Activated CD4-positive, alpha-beta T cell treated with anti-CD3 and anti-CD28 coated beads for 36 hours (primary cell): Measurements from ENCODE around the gene PLD4. TPM values are rescaled to one million over a fixed set of nuclear protein-coding genes. Genes with fewer than 3 reads are reported as not detected.
A peak's percentile ranks its signal among the peaks of the same experiment; 100 is the strongest.
"Not testable (repeated sequence)": the region's sequence is repeated elsewhere in the genome, so short reads cannot be mapped to it uniquely, and the experiment has no call there.

ENCODE experiments used
- ATAC-seq: fragments of 200-7000 bp; cut with Tn5 transposase; one replicate; pipeline ENCODE4 v1.10.0; 2021; ENCODE audit warnings: mild to moderate bottlenecking, moderate library complexity
- CTCF ChIA-PET: fragments of 350-600 bp; sonication (Branson Sonifier 250); formaldehyde crosslinking; loops from one replicate; lab custom pipeline; 2021; ENCODE audit warnings: antibody characterized with exemption; lab: Charles Lee
- POLR2A ChIA-PET: fragments of 350-600 bp; sonication (Branson Sonifier 250); formaldehyde crosslinking; loops from one replicate; lab custom pipeline; 2021; ENCODE audit warnings: antibody characterized with exemption, inconsistent platforms; lab: Charles Lee
- DNase-seq: peaks from one replicate; pipeline ENCODE4 v3.0.0-alpha.2; 2020
- H3K27ac Mint-ChIP-seq: one replicate; pipeline ENCODE4 v1.8.0; 2021; ENCODE audit warnings: mixed read lengths
- H3K27me3 Mint-ChIP-seq: one replicate; pipeline ENCODE4 v1.8.0; 2021; ENCODE audit warnings: mixed read lengths
- H3K36me3 Mint-ChIP-seq: one replicate; pipeline ENCODE4 v1.8.0; 2021; ENCODE audit warnings: low read depth, mixed read lengths
- H3K4me1 Mint-ChIP-seq: one replicate; pipeline ENCODE4 v1.8.0; 2021; ENCODE audit warnings: mixed read lengths
- H3K4me3 Mint-ChIP-seq: one replicate; pipeline ENCODE4 v1.8.0; 2021; ENCODE audit warnings: mild to moderate bottlenecking, moderate library complexity, mixed read lengths
- H3K9me3 Mint-ChIP-seq: one replicate; pipeline ENCODE4 v1.8.0; 2021; ENCODE audit warnings: low read depth, mixed read lengths
- intact Hi-C, 2 experiments: fragments of 100-400 bp; cut with DNase I in 1 of 2; cut with micrococcal nuclease in 1 of 2; formaldehyde crosslinking; loops; one replicate each; pipeline versions ENCODE4 v1.14.2 to v1.15.1; 2022 to 2024; cut with DNase I, micrococcal nuclease
- total RNA-seq, 2 experiments: library from RNA; stranded (reverse); gene quantifications; one replicate each; pipeline ENCODE4 v1.2.3, GENCODE V29; 2021

PLD4 gene
- total RNA-seq, 2 experiments from 2014 or later = not detected

- CTCF ChIA-PET = no interaction called here
- H3K36me3 Mint-ChIP-seq = no peaks in the 10 kb centered on the region
- ATAC-seq (no peak), DNase-seq (peak; percentile 4)
- no peak overlapping the region for H3K27ac Mint-ChIP-seq
- no peaks in the 10 kb centered on the region for H3K4me1 Mint-ChIP-seq
- POLR2A ChIA-PET = interaction anchor here (0.6 kb wide), 1 partner anchor 114 kb away, joined by 4 read pairs; no protein-coding TSS in a partner anchor
- H3K4me3 Mint-ChIP-seq = no peak overlapping the region
- H3K27me3 Mint-ChIP-seq = no peaks in the 10 kb centered on the region
- no peaks in the 10 kb centered on the region for H3K9me3 Mint-ChIP-seq
- intact Hi-C loops = no loop called here
Observed at GRCh38 chr14:104887623-104888488, 36.8 kb upstream of the PLD4 start.

- DNase-seq = peak; percentile 4
- Mint-ChIP-seq H3K4me1 (no peaks in the 10 kb centered on the region), H3K36me3 (no peaks in the 10 kb centered on the region), H3K27ac (no peak overlapping the region), H3K4me3 (no peak overlapping the region), H3K27me3 (no peaks in the 10 kb centered on the region), H3K9me3 (no peaks in the 10 kb centered on the region)
- CTCF ChIA-PET = no interaction called here
- POLR2A ChIA-PET = no interaction called here
- no peak for ATAC-seq
- intact Hi-C loops = no loop called here
Observed at GRCh38 chr14:104888489-104889374, 35.9 kb upstream of the PLD4 start.

- H3K27me3 Mint-ChIP-seq = no peaks in the 10 kb centered on the region
- ChIA-PET POLR2A (no interaction called here), CTCF (no interaction called here)
- H3K9me3 Mint-ChIP-seq = no peaks in the 10 kb centered on the region
- intact Hi-C loops = no loop called here
- DNase-seq = peak; percentile 3
- H3K4me1 Mint-ChIP-seq = no peaks in the 10 kb centered on the region
- H3K36me3 Mint-ChIP-seq = no peaks in the 10 kb centered on the region
- H3K27ac Mint-ChIP-seq = no peak overlapping the region
- ATAC-seq = no peak
- H3K4me3 Mint-ChIP-seq = no peak overlapping the region
Observed at GRCh38 chr14:104889375-104889757, 35.3 kb upstream of the PLD4 start.

- intact Hi-C loops, DNase-seq: not testable (repeated sequence)
Observed at GRCh38 chr14:104890292-104890691, 34.4 kb upstream of the PLD4 start.

GRCh38 chr14:104891121-104891551 lies 33.5 kb upstream of the PLD4 start:
- H3K27me3 Mint-ChIP-seq = no peaks in the 10 kb centered on the region
- H3K27ac Mint-ChIP-seq = no peak overlapping the region
- H3K4me1 Mint-ChIP-seq = no peaks in the 10 kb centered on the region
- no peak overlapping the region for H3K4me3 Mint-ChIP-seq
- peak; percentile 5 for DNase-seq
- POLR2A ChIA-PET = no interaction called here
- no peaks in the 10 kb centered on the region for H3K36me3 Mint-ChIP-seq
- no peaks in the 10 kb centered on the region for H3K9me3 Mint-ChIP-seq
- CTCF ChIA-PET = no interaction called here
- intact Hi-C loops = no loop called here
- no peak for ATAC-seq

More at GRCh38 chr14:104890292-104890691, 34.4 kb upstream of the PLD4 start:
- H3K27me3 Mint-ChIP-seq, CTCF ChIA-PET, ATAC-seq, H3K27ac Mint-ChIP-seq, H3K9me3 Mint-ChIP-seq, H3K36me3 Mint-ChIP-seq, H3K4me1 Mint-ChIP-seq, POLR2A ChIA-PET, H3K4me3 Mint-ChIP-seq: not testable (repeated sequence)

- Mint-ChIP-seq H3K9me3 (no peaks in the 10 kb centered on the region), H3K36me3 (no peaks in the 10 kb centered on the region), H3K4me3 (no peak overlapping the region), H3K27me3 (no peaks in the 10 kb centered on the region), H3K4me1 (no peaks in the 10 kb centered on the region), H3K27ac (no peak overlapping the region)
- ChIA-PET CTCF (no interaction called here), POLR2A (no interaction called here)
- DNase-seq (no peak), ATAC-seq (no peak)
- intact Hi-C loops = no loop called here
Observed at GRCh38 chr14:104891664-104892530, 32.8 kb upstream of the PLD4 start.

GRCh38 chr14:104892531-104893434 lies 31.9 kb upstream of the PLD4 start:
- no peaks in the 10 kb centered on the region for H3K36me3 Mint-ChIP-seq
- POLR2A ChIA-PET = no interaction called here
- peak; percentile 3 for DNase-seq
- H3K27ac Mint-ChIP-seq = no peak overlapping the region
- no peak overlapping the region for H3K4me3 Mint-ChIP-seq
- no peak for ATAC-seq
- intact Hi-C loops = no loop called here
- CTCF ChIA-PET = interaction anchor here (0.5 kb wide), 1 partner anchor 11 kb away, joined by 3 read pairs; no protein-coding TSS in a partner anchor
- H3K9me3 Mint-ChIP-seq = no peaks in the 10 kb centered on the region
- H3K27me3 Mint-ChIP-seq = no peaks in the 10 kb centered on the region
- no peaks in the 10 kb centered on the region for H3K4me1 Mint-ChIP-seq

- POLR2A ChIA-PET = no interaction called here
Observed at GRCh38 chr14:104893435-104894207, 31.1 kb upstream of the PLD4 start.

GRCh38 chr14:104894331-104895206 lies 30.1 kb upstream of the PLD4 start:
- CTCF ChIA-PET = interaction anchor here (0.9 to 1.0 kb wide), 2 partner anchors 131 to 194 kb away, joined by 3 read pairs; no protein-coding TSS in a partner anchor

More at GRCh38 chr14:104893435-104894207, 31.1 kb upstream of the PLD4 start:
- Mint-ChIP-seq H3K4me1 (no peaks in the 10 kb centered on the region), H3K36me3 (no peaks in the 10 kb centered on the region), H3K9me3 (no peaks in the 10 kb centered on the region), H3K27ac (no peak overlapping the region), H3K27me3 (no peaks in the 10 kb centered on the region), H3K4me3 (no peak overlapping the region)
- CTCF ChIA-PET = interaction anchor here (0.5 kb wide), 1 partner anchor 10 kb away, joined by 3 read pairs; no protein-coding TSS in a partner anchor
- DNase-seq (peak; percentile 5), ATAC-seq (no peak)
- intact Hi-C loops = no loop called here

More at GRCh38 chr14:104894331-104895206, 30.1 kb upstream of the PLD4 start:
- POLR2A ChIA-PET = no interaction called here
- DNase-seq (peak; percentile 3), ATAC-seq (no peak)
- Mint-ChIP-seq H3K27ac (no peak overlapping the region), H3K27me3 (no peaks in the 10 kb centered on the region), H3K36me3 (no peaks in the 10 kb centered on the region), H3K4me1 (no peaks in the 10 kb centered on the region), H3K4me3 (no peak overlapping the region), H3K9me3 (no peaks in the 10 kb centered on the region)
- intact Hi-C loops = no loop called here
